NCI-H748 treated with DMSO at 0.1 percent for 48 hours (cell line): ENCODE data around the gene SLC25A36.
"Not testable (repeated sequence)": the region's sequence is repeated elsewhere in the genome, so short reads cannot be mapped to it uniquely, and the experiment has no call there.

Experiments
- DNase-seq: peaks from one replicate; lab custom pipeline; 2025; lab: John Stamatoyannopoulos, UW

Gene SLC25A36

DNA sequence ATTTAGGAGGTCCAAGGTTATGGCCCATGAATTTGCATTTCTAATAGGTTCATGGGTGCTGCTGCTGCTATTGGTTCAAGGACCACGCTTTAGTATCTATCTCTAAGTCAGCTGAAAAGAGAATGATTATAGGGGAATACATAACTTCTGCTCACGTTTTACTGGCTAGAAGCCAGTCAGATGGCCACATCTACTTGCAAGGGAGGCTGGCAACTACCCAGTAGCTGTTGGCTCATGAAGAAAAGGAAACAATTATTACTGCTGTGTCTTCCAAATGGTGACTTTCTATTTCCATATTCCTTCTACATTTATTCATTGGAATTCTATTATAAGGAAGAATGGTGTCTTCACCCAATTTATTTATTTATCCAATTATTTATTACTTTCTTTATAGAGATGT is 54.2 kb downstream of the SLC25A36 start:
- DNase-seq = no peak

DNA sequence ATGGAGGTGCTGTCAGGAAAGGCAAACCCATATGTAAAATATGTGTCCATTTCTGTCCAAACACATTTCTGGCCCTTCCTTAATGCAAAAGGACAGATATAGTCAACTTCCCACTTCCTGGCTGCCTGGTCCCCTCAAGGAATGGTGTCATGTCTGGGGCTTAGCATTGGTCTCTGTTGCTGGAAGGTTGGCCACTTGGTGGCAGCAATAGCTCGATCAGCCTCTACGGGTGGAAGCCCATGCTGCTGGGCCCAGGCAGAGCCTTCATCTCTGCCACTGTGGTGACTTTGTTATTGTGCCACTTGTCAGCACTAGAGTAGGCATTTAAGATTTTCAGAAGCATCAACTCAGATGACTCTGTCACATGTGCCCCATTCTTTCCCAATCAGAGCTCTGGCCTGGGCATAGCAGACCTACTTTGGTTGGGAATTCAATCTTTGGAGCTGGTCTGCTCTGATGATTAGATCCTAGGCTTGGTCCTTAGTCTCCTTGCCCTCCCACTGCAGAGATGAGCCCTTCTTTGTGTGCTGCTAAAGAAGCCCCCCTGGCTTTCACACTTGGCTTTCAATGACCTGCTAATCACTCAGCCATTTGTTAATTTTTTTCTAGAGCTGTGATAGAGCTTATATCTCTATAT is 58.5 kb downstream of the SLC25A36 start:
- DNase-seq = no peak

DNA sequence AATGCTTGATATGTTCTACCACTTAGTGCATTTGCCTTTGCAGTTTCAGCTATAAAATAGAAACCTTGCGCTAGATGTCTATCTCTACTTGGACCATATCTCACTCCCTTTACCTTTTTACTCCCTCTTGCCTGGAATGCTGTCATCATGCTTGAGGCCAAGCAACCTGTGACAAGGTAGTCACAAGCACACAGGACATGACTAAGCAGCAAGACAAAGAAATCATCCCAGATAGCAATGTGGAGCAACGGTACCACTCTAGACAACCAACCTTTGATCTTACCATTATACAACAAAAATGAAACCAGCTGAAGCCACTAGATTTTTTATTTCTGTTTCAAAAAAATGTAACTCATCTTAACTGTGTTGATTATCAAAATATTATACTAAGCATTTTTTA is 59.0 kb downstream of the SLC25A36 start:
- DNase-seq = no peak

- no peak for DNase-seq
Observed at GRCh38 chr3:141006344-141006743, 64.7 kb downstream of the SLC25A36 start.

DNA sequence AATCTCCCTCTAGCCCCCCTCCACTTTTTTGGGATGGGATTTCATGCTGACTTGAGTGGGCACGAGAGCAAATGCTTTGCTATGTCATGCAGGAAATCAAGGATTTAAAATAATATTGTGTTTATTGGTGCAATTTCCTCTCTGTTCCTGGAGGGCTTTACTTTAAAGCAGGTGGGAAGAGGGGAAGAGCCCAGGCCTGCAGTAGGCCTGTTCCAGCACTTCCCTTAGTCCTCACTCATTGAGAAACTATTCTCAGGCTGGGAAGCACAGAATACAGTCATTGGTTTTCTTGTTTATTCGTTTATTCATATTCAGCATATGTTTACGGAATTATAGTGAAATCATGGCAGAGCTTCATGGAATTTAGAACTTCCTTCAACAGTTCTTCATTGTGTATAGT is 67.9 kb downstream of the SLC25A36 start:
- no peak for DNase-seq

- DNase-seq = peak; percentile 17
Observed at GRCh38 chr3:141011232-141011996, 69.8 kb downstream of the SLC25A36 start.

GRCh38 chr3:141011997-141012262 is 70.3 kb downstream of the SLC25A36 start:
- DNase-seq = no peak

DNA sequence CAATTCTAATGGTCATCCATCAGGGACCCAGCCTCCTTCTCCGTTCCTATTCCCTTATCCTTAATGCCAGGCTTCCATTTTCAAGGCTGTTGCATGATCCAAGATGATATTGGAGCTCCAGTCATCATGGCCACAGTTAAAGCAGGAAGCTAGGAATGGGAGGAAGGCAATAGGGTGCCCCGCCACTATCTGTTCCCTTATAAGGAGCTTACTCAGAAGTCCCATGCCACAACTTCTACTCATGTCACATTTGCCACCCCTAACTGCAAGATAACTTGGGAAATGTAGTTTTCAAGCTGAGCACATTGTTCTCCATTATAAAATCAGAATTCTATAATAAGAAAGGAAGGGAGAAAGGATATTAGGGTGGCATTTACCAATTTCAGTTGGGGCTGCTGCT is 70.9 kb downstream of the SLC25A36 start:
- no peak for DNase-seq

DNA sequence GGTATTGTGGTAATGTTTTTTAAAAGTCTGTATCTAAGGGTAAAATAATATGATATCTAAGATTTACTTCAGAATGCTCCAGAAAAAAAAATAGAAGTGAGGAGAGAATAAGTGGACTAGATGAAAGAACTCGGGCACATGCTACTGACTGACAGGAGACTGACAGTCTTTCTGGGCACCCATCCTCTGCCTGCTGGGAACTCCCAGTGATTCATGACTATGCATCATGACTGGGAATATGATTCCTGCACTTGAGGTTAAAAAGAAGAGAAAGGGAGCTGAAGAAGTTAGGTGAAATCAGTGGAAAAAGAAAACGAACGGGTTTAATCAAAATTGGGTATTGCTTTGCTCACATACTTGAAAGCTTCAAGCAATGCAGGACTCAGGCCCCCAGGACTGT is 73.8 kb downstream of the SLC25A36 start:
- DNase-seq = no peak

- DNase-seq = not testable (repeated sequence)
Observed at GRCh38 chr3:141017366-141018322, 76.0 kb downstream of the SLC25A36 start.

- DNase-seq = no peak
Observed at GRCh38 chr3:141019244-141019643, 77.6 kb downstream of the SLC25A36 start.

GRCh38 chr3:141020143-141020830 is 78.7 kb downstream of the SLC25A36 start:
- no peak for DNase-seq

DNA sequence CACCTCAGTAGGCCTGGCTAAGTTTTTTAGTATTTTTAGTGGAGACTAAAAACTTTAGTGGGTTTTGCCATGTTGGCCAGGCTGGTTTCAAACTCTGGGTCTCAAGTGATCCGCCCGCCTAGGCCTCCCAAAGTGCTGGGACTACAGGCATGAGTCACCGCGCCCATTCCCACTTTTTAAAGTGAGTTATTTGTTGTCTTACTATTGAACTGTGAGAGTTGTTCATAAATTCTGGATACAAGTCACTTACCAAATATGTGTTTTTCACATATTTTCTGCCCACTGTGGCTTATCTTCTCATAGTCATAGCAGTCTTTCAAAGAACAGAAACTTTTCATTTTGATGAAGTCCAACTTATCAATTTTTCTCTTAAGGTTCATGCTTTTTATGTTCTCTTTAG is 79.6 kb downstream of the SLC25A36 start:
- no peak for DNase-seq
